ENCODE data around the gene SLC25A6.
"Not testable (repeated sequence)": the region's sequence is repeated elsewhere in the genome, so short reads cannot be mapped to it uniquely, and the experiment has no call there.

The SLC25A6 gene

GRCh38 chrX:1354036-1355019 lies 37.6 kb downstream of the SLC25A6 start:
- DNase-seq (ENCODE audit: low spot score), result no peak

- DNase-seq (ENCODE audit: low spot score), result no peak
Observed at GRCh38 chrX:1351981-1352714, 39.8 kb downstream of the SLC25A6 start.

- DNase-seq (ENCODE audit: low spot score), result not testable (repeated sequence)
Observed at GRCh38 chrX:1349606-1350005, 42.3 kb downstream of the SLC25A6 start.

GRCh38 chrX:1341545-1342184 lies 50.2 kb downstream of the SLC25A6 start:
- DNase-seq (ENCODE audit: low spot score), result no peak

- no peak for DNase-seq (ENCODE audit: low spot score)
Observed at GRCh38 chrX:1336948-1337779, 54.7 kb downstream of the SLC25A6 start.

GRCh38 chrX:1336331-1336943 lies 55.5 kb downstream of the SLC25A6 start, which contains the start of gene IL3RA:
IL3RA (plus strand) TSS chrX:1336785; CDS start chrX:1341766, 4,981 bp downstream.
- DNase-seq (ENCODE audit: low spot score), result no peak
